ENCODE measurements around the gene PRSS8. TPM values are rescaled to one million over a fixed set of nuclear protein-coding genes. Genes with fewer than 3 reads are reported as not detected.
A peak's percentile ranks its signal among the peaks of the same experiment; 100 is the strongest.

The PRSS8 gene
- total RNA-seq, 2 experiments from 2014 or later: not detected

DNA sequence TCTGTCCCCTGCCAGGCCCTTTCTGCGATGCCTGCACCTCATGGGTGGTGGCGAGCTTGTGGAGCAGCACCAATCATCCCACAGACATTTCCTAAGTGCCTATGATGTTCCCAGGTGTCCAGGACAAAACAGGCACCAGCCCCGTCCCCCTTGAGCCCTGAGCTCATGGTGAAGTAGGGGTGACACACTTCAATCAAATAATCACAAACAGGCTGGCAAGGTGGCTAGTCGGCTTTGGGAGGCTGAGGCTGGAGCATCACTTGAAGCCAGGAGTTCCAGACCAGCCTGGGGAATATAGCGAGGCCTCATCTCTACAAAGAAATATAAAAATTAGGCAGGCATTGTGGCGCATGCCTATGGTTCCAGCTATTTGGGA, 748 bp upstream of the PRSS8 start:
- DNase-seq: no peak
- no peaks in the 10 kb centered on the region for H3K4me1 Mint-ChIP-seq (ENCODE audit: low read depth)

DNA sequence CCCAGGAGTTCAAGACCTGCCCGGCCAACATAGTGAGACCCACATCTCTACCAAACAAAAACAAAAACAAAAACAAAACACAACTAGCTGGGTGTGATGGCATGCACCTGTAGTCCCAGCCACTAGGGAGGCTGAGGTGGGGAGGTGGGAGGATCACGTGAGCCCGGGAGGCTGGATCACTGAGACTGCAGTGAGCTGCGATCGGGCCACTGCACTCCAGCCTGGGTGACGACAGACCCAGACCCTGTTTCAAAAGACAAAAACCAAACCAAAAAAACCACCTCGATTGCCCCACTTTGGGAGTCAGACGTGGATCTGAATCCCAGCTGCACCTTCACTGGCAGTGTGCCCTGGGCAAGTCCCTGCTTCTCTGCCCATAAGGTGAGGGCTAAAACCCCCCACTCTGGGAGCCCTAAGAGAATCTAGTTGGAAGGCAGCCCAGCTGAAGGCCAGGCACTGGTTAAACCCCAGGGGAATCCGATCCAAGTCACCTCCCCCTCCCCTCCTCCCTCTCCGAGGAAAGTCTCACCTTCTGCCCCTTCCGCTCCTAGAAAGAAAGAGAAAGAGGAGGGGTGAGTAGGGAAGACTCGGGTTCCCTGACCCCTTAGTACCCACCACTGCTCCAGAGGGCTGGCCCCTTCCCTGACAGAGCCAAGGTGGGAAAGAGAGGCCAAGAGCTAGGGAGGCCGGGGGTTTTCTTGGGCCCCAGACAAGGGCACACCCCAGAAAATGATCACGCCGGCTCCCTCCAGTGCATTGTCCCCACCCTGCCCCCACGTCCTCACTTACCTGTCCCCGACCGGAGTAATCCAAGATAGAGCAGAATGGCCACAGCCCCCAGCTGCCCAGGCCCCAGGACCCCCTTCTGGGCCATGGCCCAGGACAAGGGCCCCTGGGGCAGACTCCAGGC, 647 bp downstream of the PRSS8 start:
- Histone ChIP-seq H3K4me3 (ENCODE audit: low read length) (no peak overlapping the region), H3K36me3 (ENCODE audit: insufficient read depth, low read length) (peaks cover 23% of the 10 kb centered on the region), H3K9me3 (ENCODE audit: control insufficient read depth in 1 of 2, insufficient read depth in 1 of 2, low read length in 2 of 2) (no peaks in the 10 kb centered on the region), H3K27me3 (ENCODE audit: control insufficient read depth in 1 of 2, insufficient read depth in 2 of 2, low read length in 2 of 2) (no peaks in the 10 kb centered on the region), H3K27ac (ENCODE audit: low read depth in 1 of 2, low read length in 2 of 2) (no peak overlapping the region), H3K4me1 (ENCODE audit: insufficient read depth, low read length) (no peaks in the 10 kb centered on the region)
- no peaks in the 10 kb centered on the region for H3K9me3 Mint-ChIP-seq
- POLR2A ChIA-PET: interaction anchor here (0.6 to 3.0 kb wide), 4 partner anchors 17 to 578 kb away, joined by 3 to 11 read pairs (median 6); partner anchors contain the start of genes FUS, KAT8, ZNF646 and ZNF668
- no peak for DNase-seq
- TF ChIP-seq, protein P1, sequence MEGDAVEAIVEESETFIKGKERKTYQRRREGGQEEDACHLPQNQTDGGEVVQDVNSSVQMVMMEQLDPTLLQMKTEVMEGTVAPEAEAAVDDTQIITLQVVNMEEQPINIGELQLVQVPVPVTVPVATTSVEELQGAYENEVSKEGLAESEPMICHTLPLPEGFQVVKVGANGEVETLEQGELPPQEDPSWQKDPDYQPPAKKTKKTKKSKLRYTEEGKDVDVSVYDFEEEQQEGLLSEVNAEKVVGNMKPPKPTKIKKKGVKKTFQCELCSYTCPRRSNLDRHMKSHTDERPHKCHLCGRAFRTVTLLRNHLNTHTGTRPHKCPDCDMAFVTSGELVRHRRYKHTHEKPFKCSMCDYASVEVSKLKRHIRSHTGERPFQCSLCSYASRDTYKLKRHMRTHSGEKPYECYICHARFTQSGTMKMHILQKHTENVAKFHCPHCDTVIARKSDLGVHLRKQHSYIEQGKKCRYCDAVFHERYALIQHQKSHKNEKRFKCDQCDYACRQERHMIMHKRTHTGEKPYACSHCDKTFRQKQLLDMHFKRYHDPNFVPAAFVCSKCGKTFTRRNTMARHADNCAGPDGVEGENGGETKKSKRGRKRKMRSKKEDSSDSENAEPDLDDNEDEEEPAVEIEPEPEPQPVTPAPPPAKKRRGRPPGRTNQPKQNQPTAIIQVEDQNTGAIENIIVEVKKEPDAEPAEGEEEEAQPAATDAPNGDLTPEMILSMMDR (IDR thresholded peaks at IDR 0.05): no peak
- ATAC-seq (ENCODE audit: poor library complexity): no peak
- H3K4me3 Mint-ChIP-seq: no peak overlapping the region
- H3K27ac Mint-ChIP-seq: no peak overlapping the region
- intact Hi-C loops (cut with DNase I, micrococcal nuclease): no loop called here
- CTCF ChIA-PET: no interaction called here
- H3K4me1 Mint-ChIP-seq (ENCODE audit: low read depth): no peaks in the 10 kb centered on the region
- peaks cover 34% of the 10 kb centered on the region for H3K36me3 Mint-ChIP-seq (ENCODE audit: low read depth)
- no peaks in the 10 kb centered on the region for H3K27me3 Mint-ChIP-seq

More for the DNA sequence above, 748 bp upstream of the PRSS8 start:
- peaks cover 22% of the 10 kb centered on the region for H3K36me3 Mint-ChIP-seq (ENCODE audit: low read depth)
- no peak overlapping the region for H3K4me3 Mint-ChIP-seq
- CTCF ChIA-PET: no interaction called here
- Histone ChIP-seq H3K27me3 (ENCODE audit: control insufficient read depth in 1 of 2, insufficient read depth in 2 of 2, low read length in 2 of 2) (no peaks in the 10 kb centered on the region), H3K9me3 (ENCODE audit: control insufficient read depth in 1 of 2, insufficient read depth in 1 of 2, low read length in 2 of 2) (no peaks in the 10 kb centered on the region), H3K27ac (ENCODE audit: low read depth in 1 of 2, low read length in 2 of 2) (no peak overlapping the region), H3K36me3 (ENCODE audit: insufficient read depth, low read length) (peaks cover 10% of the 10 kb centered on the region), H3K4me3 (ENCODE audit: low read length) (no peak overlapping the region), H3K4me1 (ENCODE audit: insufficient read depth, low read length) (peaks cover under 1% of the 10 kb centered on the region)
- no peaks in the 10 kb centered on the region for H3K9me3 Mint-ChIP-seq
- TF ChIP-seq, protein P1 (IDR thresholded peaks at IDR 0.05): no peak
- intact Hi-C loops (cut with DNase I, micrococcal nuclease): no loop called here
- H3K27ac Mint-ChIP-seq: no peak overlapping the region
- no peaks in the 10 kb centered on the region for H3K27me3 Mint-ChIP-seq
- POLR2A ChIA-PET: interaction anchor here (1.6 to 3.0 kb wide), 3 partner anchors 19 to 62 kb away, joined by 4 to 11 read pairs (median 8); partner anchors contain the start of genes FUS, KAT8, ZNF646 and ZNF668
- ATAC-seq (ENCODE audit: poor library complexity): no peak

DNA sequence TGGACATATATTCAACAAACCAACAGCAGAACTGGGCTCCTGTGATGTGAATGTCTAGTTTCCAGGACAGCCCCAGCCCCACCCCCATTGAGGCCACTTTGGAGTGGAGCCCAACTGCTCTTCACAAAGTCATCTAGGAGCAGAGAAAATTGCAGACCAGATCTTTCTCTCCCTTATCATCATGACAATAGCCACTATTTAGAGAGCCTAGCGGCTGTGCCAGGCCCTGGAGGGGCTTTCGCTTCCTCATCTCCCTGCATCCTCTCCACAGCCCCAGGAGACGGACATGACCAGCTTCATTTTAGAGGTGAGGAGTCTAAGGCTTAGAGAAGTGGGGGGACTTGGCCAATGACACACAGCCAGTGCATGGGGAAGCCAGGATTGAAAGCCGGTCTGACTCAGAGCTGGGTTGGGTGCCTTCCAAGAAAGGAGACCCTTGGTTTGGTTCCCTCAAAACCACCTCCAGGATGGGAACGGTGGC, 1.4 kb downstream of the PRSS8 start:
- peak in 2 of 14 experiments; percentile 52 to 57 for DNase-seq
- Mint-ChIP-seq H3K36me3 (ENCODE audit: low read depth) (peaks cover 35% of the 10 kb centered on the region), H3K27me3 (no peaks in the 10 kb centered on the region), H3K27ac (no peak overlapping the region), H3K4me1 (ENCODE audit: low read depth) (no peaks in the 10 kb centered on the region), H3K9me3 (no peaks in the 10 kb centered on the region), H3K4me3 (no peak overlapping the region)
- peaks cover 31% of the 10 kb centered on the region for H3K36me3 ChIP-seq (ENCODE audit: insufficient read depth, low read length)
- H3K4me3 ChIP-seq (ENCODE audit: low read length): no peak overlapping the region
- CTCF ChIA-PET: no interaction called here
- H3K27ac ChIP-seq (ENCODE audit: low read depth in 1 of 2, low read length in 2 of 2): no peak overlapping the region
- no peaks in the 10 kb centered on the region for H3K27me3 ChIP-seq (ENCODE audit: control insufficient read depth in 1 of 2, insufficient read depth in 2 of 2, low read length in 2 of 2)
- H3K4me1 ChIP-seq (ENCODE audit: insufficient read depth, low read length): peaks cover 5% of the 10 kb centered on the region
- no peaks in the 10 kb centered on the region for H3K9me3 ChIP-seq (ENCODE audit: control insufficient read depth in 1 of 2, insufficient read depth in 1 of 2, low read length in 2 of 2)
- TF ChIP-seq, protein P1 (IDR thresholded peaks at IDR 0.05): no peak
- intact Hi-C loops (cut with DNase I, micrococcal nuclease): no loop called here
- POLR2A ChIA-PET: interaction anchor here (3.0 kb wide), 1 partner anchor 17 kb away, joined by 11 read pairs; the partner anchor contains the start of gene KAT8
- ATAC-seq (ENCODE audit: poor library complexity): no peak
